Activated gamma-delta T cell treated with anti-CD3 and anti-CD28 coated beads, Interleukin-2, amount 50 U/mL, for 16 hours (primary cell): ENCODE data around the gene S100A4.
"Not testable (repeated sequence)": the region's sequence is repeated elsewhere in the genome, so short reads cannot be mapped to it uniquely, and the experiment has no call there.

Experiments
- DNase-seq: peaks from one replicate; pipeline ENCODE4 v3.0.0-alpha.2; 2020; ENCODE audit warnings: low read depth

Gene S100A4

DNA sequence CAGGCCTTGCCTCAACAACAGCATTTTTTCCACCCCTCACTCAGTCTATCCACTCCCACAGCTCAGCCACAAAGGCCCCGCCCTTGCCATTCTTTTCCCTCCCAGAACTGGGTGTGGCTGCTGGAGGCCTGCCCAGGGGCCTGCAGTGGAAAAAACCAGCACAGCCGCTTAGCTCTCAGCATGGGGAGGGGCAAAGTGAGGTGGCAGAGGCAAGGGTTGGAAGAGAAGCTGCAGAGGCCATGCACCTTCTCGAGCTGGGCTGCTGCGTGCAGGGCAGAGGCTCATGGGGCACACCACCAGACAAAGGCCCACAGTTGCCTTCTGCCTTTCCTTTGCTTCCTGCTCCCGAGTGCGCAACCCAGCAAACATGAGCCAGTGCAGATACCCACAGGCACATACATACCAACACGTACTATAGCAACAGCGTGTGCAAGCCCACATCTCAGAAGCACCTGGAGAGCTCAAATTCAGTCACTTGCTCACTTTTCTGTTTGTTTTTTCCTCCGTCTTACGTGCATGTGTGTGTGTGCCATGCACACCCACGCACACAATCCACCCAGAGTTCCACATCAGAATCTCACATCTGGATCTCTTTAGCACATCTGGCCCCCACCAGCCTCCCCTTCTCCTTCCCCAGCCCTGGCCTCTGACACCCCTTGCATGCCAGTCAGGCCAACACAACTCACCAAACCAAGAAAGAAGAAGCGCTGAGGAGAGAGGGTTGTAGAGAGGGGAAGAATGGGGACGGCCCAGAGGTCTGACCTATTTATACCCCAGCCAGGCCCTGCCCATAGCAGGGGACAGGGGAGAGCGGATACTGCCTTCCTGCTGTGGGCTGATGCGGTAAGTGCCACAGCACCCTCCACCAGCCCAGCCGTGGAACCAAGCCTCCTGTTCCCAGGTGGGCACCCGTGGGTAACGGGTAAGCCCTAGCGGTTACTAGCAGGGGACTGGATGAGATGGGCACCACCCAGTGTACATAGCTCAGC is at the start of gene S100A4:
TSS of gene S100A4 (minus strand) at position 740 of the 989 bp plus-strand sequence. CDS start 1,012 bp downstream, outside the sequence.
- peak; percentile 64 for DNase-seq

DNA sequence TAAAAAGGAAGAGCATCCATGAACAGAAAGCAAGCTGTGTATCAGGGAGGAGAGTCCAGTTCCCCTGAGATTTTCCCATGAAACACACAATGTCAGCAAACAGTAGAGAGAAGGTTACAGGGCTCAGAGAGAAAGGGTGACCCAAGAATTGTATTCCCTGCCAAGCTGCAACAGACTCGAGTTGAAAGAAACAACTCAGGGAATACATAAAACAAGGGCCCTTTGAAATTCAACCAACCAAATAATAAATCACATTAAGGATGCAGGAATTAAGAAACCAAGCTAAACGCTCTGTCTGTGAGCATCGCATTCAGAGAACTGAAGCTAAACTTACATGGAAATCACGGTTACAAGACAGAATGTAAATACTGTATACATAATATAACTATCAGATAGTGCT is 47.1 kb upstream of the S100A4 start:
- no peak for DNase-seq

DNA sequence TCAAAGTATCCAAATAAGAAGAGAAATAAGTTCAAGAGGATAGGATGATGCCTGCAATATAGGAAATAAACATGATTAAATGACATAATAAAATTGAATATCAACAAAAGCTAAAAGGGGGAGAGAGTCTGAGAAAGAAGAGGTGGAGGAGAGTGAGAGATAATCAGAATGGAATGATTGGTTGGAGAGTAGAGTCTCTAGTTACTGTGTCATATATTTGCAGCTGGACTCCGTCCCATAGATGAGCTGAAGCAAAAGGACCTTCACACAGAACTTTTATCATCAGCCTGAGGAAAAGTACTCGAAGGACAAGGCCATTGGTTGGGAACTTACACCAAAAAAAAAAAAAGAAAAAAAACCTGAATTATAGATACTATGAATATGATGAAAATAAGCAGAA is 42.9 kb upstream of the S100A4 start:
- no peak for DNase-seq

DNA sequence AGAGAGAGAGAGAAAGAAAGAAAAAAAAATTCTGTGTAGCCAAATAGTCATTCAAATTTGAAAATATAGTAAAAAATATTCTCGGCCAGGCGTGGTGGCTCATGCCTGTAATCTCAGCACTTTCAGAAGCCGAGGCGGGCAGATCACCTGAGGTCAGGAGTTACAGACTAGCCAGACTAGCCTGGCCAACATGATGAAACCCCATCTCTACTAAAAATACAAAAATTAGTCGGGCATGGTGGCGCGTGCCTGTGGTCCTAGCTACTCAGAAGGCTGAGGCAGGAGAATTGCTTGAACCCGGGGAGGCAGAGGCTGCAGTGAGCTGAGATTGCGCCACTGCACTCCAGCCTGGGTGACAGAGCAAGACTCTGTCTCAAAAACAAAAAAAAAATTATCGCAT is 42.4 kb upstream of the S100A4 start:
- not testable (repeated sequence) for DNase-seq

DNA sequence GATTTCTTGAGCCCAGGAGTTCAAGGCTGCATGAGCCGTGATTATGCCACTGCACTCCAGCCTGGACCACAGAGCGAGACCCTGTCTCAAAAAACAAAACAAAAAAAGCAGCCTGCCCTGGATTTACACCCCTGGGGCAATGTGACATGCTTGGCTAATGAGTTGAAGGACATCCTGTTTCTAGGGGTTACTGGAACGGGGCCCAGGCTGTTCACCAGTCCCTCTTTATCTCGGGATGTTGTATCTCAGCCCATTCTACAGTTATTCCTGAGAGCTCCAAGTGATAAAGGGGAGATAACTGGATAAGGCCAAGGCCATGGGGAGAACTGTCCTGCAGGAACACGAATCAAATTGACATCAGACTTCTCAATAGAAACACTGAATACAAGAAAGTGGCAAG is 41.7 kb upstream of the S100A4 start:
- DNase-seq = no peak

DNA sequence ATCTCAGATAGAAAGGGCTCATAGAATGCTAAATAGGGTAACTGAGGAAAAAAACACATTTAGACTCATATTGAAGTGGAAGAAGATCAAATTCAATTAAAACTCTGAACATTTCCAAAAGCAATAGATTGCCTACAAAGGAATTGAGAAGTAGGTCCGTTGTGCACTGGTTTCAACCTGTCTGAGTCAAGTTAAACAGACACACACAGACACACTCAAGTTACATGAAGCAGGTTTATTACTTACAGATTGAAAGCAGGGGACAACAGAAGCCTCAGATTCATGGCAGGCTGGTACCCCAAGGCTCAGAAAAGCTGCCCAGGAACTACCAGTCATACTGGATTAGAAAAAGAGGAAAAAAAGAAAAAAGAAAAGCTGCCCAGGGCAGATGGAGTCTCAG is 40.7 kb upstream of the S100A4 start:
- no peak for DNase-seq

DNA sequence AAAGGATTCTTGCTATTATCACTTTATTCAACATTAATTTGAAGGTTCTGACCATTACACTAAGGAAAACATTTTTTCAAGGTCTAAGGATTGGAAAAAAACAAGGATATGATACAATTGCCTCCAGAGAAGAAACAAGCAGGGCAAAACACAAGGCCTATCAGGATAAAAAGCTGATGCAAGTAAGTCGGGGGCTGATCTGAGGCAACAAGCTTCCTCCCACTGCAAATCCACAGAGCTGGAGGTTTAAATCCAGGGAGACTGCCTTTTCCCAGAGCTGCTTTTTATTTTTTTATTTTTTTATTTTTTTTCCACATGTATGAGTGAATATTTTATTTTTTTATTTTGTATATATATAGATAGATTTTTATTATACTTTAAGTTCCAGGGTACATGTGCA is 39.4 kb upstream of the S100A4 start:
- DNase-seq = no peak

DNA sequence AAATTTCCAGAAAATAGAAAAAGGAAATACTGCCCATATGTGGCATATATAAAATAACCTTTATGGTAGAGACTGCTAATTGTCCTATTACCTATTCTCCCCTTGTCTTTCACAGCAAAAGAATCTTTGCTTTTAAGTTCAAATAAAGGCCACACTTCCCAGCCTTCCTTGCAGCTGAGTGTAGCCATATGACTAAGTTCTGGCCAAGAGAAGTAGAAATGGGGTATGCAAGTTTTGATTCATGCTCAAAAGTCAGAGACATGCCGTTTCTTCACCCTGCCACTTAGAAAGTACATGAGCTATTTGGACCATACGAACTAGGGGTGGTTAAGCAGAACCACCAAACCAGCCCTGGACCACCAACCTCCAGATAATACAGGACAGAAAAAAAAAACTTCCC is 38.4 kb upstream of the S100A4 start:
- DNase-seq = no peak

DNA sequence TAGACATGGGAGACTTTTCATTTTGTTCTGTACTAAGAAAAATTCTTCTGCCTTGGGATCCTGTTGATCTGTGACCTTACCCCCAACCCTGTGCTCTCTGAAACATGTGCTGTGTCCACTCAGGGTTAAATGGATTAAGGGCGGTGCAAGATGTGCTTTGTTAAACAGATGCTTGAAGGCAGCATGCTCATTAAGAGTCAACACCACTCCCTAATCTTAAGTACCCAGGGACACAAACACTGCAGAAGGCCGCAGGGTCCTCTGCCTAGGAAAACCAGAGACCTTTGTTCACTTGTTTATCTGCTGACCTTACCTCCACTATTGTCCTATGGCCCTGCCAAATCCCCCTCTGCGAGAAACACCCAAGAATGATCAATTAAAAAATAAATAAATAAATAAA is 37.9 kb upstream of the S100A4 start:
- DNase-seq = not testable (repeated sequence)

DNA sequence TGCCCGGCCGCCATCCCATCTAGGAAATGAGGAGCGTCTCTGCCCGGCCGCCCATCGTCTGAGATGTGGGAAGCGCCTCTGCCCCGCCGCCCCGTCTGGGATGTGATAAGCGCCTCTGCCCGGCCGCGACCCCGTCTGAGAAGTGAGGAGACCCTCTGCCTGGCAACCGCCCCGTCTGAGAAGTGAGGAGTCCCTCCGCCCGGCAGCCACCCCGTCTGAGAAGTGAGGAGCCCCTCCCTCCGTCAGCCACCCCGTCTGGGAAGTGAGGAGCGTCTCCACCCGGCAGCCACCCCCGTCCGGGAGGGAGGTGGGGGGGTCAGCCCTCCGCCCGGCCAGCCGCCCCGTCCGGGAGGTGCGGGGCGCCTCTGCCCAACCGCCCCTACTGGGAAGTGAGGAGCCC is 37.2 kb upstream of the S100A4 start:
- DNase-seq = not testable (repeated sequence)

DNA sequence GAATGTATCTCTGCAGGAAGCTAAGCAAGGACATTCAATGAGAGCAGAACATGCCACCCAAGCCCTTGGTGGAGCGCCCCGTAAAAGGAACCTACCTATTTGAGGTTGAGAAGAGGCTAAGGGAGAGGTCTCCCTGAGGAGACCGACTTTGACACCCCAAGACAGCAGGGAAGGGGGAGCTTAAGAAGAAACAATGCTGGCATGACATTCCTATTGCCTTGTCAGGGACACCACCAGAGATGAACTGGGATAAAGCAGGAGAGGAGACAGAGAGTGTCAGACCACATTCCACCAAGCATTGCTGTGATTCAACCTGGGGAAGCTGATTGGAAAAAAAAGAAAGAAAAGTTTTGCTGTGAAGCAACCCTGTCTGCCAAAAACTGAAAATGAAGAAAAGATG is 33.3 kb upstream of the S100A4 start:
- no peak for DNase-seq

DNA sequence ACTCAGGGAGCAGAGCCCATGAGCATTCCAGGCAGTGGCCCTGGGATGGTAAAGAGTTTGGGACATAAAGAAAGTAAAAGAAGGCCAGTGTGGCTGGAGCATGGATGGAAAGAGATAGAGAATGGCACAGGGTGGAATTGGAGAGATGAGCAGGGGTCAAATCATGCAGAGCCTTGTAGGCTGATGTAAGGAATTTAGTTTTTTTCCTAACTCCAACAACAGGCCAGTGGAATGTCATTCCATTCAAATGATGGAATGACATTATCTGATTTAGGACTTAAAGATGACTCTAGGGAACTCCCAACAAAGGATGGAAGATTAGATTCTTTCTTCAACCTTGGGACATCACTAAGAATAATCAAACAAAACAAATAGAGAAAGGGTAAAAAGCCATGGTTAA is 32.9 kb upstream of the S100A4 start:
- no peak for DNase-seq

DNA sequence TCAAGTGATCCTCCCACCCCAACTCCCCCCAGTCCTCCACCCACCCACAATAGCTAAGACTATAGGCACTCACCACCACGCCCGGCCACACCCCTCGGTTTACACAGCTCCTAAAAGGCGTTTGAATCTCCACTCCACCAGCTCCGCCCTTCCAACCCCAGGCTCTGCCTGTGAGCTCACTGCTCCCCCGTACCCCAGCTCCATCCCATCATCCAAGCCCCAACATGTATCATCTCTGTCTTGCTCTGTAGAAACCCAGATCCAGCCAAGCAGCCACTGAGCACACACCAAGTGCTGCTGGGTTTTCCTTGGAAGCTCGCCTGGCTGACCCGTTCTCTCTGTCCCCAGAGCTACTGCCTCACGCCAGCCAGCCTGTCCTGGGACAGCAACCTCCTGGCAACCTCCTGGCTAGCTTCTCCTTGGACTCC is 32.0 kb upstream of the S100A4 start:
- no peak for DNase-seq

DNA sequence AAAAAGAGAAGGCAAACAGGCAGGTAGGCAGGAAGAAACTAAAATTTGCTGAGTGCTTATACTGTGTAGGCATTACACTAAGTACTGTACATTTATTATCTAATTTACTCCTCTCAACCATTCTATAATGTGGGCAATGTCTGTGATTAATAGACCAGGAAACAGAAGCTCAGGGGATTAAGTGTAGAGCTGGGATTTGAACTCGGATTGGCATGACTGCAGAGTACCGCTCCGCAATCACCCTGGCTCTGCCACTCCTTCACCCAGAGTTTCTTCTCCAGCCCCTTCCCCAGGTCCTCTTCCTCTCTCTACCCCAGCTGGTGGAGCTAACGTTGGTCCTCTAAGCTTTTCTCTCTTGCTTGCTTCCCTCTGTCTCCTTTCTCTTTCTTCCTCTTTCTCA is 31.5 kb upstream of the S100A4 start:
- no peak for DNase-seq

DNA sequence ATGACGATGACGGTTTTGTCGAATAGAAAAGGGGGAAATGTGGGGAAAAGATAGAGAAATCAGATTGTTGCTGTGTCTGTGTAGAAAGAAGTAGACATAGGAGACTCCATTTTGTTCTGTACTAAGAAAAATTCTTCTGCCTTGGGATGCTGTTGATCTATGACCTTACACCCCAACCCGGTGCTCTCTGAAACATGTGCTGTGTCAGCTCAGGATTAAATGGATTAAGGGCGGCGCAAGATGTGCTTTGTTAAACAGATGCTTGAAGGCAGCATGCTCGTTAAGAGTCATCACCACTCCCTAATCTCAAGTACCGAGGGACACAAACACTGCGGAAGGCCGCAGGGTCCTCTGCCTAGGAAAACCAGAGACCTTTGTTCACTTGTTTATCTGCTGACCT is 29.9 kb upstream of the S100A4 start:
- DNase-seq = not testable (repeated sequence)

DNA sequence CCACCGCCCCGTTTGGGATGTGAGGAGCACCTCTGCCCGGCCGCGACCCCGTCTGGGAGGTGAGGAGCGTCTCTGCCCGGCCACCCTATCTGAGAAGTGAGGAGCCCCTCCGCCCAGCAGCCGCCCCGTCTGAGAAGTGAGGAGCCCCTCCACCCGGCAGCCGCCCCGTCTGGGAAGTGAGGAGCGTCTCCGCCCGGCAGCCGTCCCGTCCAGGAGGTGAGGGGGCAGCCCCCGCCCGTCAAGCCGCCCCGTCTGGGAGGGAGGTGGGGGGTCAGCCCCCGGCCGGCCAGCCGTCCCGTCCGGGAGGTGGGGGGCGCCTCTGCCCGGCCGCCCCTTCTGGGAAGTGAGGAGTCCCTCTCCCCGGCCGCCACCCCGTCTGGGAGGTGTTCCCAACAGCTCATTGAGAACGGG is 29.5 kb upstream of the S100A4 start:
- not testable (repeated sequence) for DNase-seq

DNA sequence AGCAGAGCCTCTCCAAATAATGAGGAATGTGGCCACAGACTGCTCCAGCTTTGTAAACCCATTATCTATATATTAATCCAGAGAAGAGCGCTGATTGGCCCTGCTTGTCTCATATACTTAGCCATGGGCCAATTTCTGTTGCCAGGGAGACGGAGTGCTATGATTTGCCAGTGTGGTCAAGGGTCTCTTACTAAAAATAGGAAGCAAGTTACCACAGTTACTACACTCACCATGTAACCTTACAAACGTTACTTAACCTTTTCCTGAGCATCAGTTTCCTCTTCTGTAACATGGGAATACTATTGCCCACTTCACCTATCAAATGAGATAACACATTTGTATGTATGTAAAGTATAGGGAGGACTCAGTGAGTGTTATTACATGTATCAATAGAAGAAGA is 27.7 kb upstream of the S100A4 start:
- DNase-seq = no peak

DNA sequence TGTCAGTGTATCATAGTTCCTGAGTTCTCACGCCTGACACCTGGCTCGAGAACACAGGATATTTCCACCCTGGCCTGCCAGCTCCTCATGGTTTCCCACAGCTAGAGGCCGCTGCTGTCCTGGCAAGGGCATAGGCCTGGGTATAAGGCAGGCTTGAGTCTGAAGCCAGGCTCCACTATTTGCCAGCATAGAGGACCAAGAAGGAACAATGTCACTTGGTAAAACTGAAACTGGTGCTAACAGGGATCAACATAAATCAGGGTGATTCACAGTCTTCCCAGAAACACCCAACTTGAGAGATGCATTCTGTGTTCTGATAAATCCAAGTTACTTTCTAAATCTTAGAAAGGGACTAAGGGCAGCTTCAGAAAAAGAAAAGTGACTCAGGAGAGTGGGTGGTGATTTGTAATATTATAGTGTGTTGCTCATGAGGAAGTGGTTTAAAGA is 27.0 kb upstream of the S100A4 start:
- DNase-seq = no peak

DNA sequence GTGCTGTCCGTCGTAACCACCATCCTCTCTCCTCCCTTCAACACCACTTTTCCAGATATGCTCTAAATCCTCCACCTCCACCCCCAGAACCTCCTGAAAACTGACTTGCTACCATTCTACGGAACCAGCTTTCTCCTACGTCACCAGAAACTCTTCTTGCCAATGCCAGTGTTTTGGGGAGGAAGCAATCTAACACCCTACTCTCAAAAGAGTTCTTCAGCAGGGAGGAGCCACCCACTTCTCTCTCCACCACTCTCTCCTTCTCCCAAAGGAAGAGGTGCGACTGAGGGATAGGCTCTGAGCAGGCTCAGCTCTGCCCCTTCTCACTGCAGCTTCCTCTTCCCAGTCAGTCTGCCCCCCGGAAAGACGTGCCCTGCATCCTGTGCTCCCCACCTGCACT is 26.1 kb upstream of the S100A4 start:
- no peak for DNase-seq

DNA sequence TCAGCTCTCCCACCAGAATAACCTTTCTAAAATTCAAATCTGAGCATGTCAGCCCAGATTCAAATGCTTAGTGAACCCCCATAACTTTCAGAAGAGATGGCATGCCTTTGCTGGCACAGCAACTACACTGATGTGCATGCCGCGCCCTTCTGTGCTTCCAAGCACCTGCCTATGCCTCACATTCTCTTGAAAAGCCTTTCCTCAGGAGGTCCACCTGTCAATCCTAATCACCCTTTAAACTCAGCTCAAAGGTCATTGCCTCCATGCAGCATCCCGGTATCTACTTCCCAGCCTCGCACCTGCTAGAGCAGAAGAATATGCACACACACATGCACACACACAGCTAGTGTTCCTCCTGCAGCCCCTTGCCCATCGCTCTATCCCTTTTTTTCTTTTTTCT is 25.3 kb upstream of the S100A4 start:
- no peak for DNase-seq

DNA sequence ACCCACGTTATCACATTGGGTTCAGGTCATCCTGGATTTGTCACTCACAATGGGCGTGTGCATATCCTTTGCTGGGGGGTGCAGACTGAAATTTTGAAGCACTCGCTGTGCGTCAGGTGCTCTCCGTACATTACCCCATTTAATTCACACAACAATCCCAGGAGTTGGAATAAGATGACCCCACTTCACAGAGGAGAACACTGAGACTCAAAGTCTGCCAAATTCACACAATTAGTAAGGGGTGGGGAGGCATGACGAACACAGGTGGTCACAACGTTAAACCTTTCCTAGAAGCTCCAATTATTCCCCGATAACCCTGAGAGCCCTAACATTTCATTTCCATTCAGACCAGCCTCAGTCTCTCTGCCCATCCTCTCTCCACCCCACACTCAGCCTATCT is 23.9 kb upstream of the S100A4 start:
- no peak for DNase-seq

DNA sequence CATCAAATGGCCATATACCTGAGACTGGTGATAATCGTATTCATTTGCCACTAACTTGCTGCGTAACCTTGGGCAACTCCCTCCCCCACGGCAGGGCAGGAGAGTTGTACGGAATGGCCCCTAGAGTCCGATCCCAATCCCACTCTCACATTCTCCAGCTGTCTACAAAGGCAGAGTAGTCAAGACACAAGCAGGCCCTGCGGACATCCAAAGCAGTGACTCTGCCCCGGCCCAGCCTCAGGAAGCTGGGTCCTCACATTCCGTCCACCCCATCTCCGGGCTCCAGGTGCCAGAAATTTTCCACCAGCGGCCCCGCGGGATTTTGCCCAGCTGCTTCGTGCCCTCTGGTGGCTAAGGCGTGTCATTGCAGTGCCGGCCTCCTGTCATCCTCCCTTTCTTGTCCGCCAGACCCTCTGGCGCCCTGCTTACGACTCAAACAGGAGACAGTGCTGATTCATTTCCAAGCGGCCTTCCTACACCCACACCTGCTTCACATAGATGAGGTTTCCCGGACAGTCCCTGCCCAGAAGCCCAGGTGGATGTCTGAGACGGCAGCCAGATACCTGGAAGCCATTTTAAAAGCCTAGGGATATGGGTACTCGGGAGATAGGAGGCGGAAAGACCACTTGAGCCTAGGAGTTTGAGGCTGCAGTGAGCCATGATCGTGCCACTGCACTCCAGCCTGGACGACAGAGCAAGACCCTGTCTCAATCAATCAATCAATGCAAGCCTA is 22.9 kb upstream of the S100A4 start:
- peak; percentile 64 for DNase-seq
